Rectal smooth muscle tissue (tissue), 1 donor: ENCODE results near the gene PPP1R12B.
"Not testable (repeated sequence)": the region's sequence is repeated elsewhere in the genome, so short reads cannot be mapped to it uniquely, and the experiment has no call there.

Experiments
- H3K27ac ChIP-seq: one replicate; pipeline ENCODE4 v1.7.0; 2013; ENCODE audit warnings: low read depth, low read length, inconsistent platforms
- H3K27me3 ChIP-seq: one replicate; pipeline ENCODE4 v1.7.0; 2013; ENCODE audit warnings: low read length; ENCODE audit not compliant: control insufficient read depth, insufficient read depth
- H3K36me3 ChIP-seq: one replicate; pipeline ENCODE4 v1.7.0; 2013; ENCODE audit warnings: low read length; ENCODE audit not compliant: control insufficient read depth, insufficient read depth
- H3K4me1 ChIP-seq: one replicate; pipeline ENCODE4 v1.7.0; 2013; ENCODE audit warnings: low read length; ENCODE audit not compliant: control insufficient read depth, insufficient read depth
- H3K4me3 ChIP-seq: one replicate; pipeline ENCODE4 v1.7.0; 2013; ENCODE audit warnings: low read length
- H3K9ac ChIP-seq: one replicate; pipeline ENCODE4 v1.7.0; 2013; ENCODE audit warnings: low read length

The PPP1R12B gene

GRCh38 chr1:202521886-202522285 is 173.4 kb downstream of the PPP1R12B start:
- peaks cover 11% of the 10 kb centered on the region for H3K4me1 ChIP-seq

DNA sequence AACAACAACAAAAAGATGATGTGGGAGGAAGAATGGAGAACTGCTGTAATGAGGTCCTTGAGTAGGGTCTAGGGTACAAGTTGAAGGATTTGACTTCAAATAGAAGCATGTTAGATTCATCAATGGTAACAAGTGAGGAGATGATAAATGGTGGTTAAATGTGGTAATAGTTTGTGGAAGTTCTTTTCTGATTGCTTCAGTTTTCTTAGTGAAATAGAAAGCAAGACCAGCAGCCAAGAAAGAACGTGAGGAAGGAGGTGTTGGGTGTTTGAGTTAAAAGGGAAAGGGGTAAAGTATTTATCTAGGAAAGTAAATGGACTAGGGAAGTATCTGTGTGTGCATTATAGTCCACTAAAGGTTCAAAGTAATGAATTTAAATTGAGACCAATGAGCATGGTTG is 177.6 kb downstream of the PPP1R12B start:
- H3K36me3 ChIP-seq, H3K4me1 ChIP-seq, H3K9ac ChIP-seq, H3K27ac ChIP-seq, H3K27me3 ChIP-seq, H3K4me3 ChIP-seq: not testable (repeated sequence)

More at GRCh38 chr1:202521886-202522285, 173.4 kb downstream of the PPP1R12B start:
- H3K27ac ChIP-seq: no peak overlapping the region
- H3K9ac ChIP-seq: no peak overlapping the region
- H3K27me3 ChIP-seq: no peaks in the 10 kb centered on the region
- H3K4me3 ChIP-seq: no peak overlapping the region
- no peaks in the 10 kb centered on the region for H3K36me3 ChIP-seq

- H3K9ac ChIP-seq: not testable (repeated sequence)
These were observed 179.7 kb downstream of the PPP1R12B start for GRCh38 chr1:202528096-202528722.

GRCh38 chr1:202530686-202531085 is 182.2 kb downstream of the PPP1R12B start:
- H3K36me3 ChIP-seq, H3K27ac ChIP-seq, H3K9ac ChIP-seq, H3K4me3 ChIP-seq, H3K4me1 ChIP-seq, H3K27me3 ChIP-seq: not testable (repeated sequence)

More at GRCh38 chr1:202528096-202528722, 179.7 kb downstream of the PPP1R12B start:
- H3K27me3 ChIP-seq, H3K36me3 ChIP-seq, H3K4me1 ChIP-seq, H3K27ac ChIP-seq, H3K4me3 ChIP-seq: not testable (repeated sequence)

- no peaks in the 10 kb centered on the region for H3K4me1 ChIP-seq
- no peaks in the 10 kb centered on the region for H3K36me3 ChIP-seq
- no peaks in the 10 kb centered on the region for H3K27me3 ChIP-seq
- no peak overlapping the region for H3K4me3 ChIP-seq
- H3K9ac ChIP-seq: no peak overlapping the region
- H3K27ac ChIP-seq: no peak overlapping the region
These were observed 182.9 kb downstream of the PPP1R12B start for GRCh38 chr1:202531472-202531811.

DNA sequence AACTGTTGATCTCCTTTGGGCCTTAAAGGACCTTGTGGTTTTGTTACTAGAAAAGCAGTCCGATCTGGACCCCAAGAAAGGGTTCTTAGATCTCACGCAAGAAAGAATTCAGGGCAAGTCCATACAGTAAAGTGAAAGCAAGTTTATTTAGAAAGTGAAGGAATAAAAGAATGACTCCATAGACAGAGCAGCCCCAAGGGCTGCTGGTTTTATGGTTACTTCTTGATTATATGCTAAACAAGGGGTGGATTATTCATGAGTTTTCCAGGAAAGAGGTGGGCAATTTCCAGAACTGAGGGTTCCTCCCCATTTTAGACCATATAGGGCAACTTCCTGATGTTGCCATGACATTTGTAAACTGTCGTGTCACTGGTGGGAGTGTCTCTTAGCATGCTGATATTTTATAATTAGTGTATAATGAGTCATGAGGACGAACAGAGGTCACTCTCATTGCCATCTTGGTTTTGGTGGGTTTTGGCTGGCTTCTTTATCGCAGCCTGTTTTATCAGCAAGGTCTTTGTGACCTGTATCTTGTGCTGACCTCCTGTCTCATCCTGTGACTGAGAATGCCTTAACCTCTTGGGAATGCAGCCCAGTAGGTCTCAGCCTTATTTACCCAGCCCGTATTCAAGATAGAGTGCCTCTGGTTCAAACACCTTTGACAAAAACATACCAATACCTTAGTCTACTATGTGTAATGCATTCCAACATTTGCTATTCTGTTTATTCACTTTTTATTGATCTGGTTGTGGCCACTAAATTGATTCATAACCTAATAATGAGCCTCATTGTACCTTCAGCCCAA is 183.5 kb downstream of the PPP1R12B start:
- not testable (repeated sequence) for H3K4me1 ChIP-seq, H3K27ac ChIP-seq, H3K27me3 ChIP-seq, H3K36me3 ChIP-seq, H3K4me3 ChIP-seq, H3K9ac ChIP-seq

DNA sequence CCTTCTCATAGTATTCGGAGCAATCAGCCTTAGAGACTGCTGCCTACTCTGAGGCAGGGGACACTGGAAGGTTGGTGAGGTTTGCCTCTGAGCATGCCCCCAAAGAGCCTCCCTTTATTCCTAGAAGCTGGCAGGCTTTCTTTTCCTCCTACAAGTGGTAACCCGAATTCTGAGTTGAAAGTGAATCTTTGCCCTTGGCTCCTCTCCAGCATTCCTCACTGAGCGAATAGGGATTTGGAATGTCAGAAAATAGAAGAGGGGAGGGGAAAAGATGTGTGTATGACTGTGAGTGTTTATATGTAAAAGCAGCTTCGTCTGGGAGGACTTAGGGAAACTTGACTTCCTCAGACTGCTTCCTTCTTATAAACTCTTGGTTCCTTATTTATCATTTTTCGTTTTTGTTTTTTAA is 190.7 kb downstream of the PPP1R12B start:
- peak overlapping the region; percentile 86 for H3K27ac ChIP-seq
- not testable (repeated sequence) for H3K4me1 ChIP-seq, H3K27me3 ChIP-seq, H3K36me3 ChIP-seq
- H3K4me3 ChIP-seq: peak overlapping the region; percentile 51
- peak overlapping the region; percentile 5 for H3K9ac ChIP-seq

DNA sequence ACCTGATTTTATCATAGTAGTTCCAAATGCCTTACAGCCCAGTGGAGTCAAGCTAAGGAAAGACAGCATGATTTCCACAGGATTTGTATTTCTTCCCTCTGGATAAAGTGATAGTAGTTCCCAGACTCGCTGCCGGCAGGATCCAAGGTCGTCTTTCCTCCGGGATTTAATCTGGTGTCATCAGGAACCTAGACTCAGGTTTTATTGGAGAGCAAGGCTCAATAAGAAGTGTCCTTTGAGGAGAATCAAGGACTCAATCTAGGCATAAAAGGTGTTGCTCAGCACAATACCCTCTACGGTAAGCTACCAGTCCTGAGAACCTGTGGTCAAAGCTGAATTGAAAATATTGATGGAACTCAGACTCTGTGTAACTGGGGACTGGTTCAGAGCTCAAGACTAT is 191.1 kb downstream of the PPP1R12B start:
- H3K27ac ChIP-seq: peak overlapping the region; percentile 86

GRCh38 chr1:202540014-202540413 is 191.5 kb downstream of the PPP1R12B start:
- Histone ChIP-seq H3K27ac (peak overlapping the region; percentile 86), H3K9ac (peak overlapping the region; percentile 5), H3K4me3 (peak overlapping the region; percentile 51), H3K36me3 (no peaks in the 10 kb centered on the region), H3K27me3 (no peaks in the 10 kb centered on the region), H3K4me1 (peaks cover 3% of the 10 kb centered on the region)

More for the DNA sequence above, 191.1 kb downstream of the PPP1R12B start:
- Histone ChIP-seq H3K4me3 (peak overlapping the region; percentile 51), H3K9ac (peak overlapping the region; percentile 5)
- H3K4me1 ChIP-seq, H3K27me3 ChIP-seq, H3K36me3 ChIP-seq: not testable (repeated sequence)

- Histone ChIP-seq H3K9ac (no peak overlapping the region), H3K36me3 (no peaks in the 10 kb centered on the region), H3K4me1 (peaks cover 3% of the 10 kb centered on the region), H3K27me3 (no peaks in the 10 kb centered on the region), H3K4me3 (peak overlapping the region; percentile 51), H3K27ac (peak overlapping the region; percentile 86)
These were observed 191.9 kb downstream of the PPP1R12B start for GRCh38 chr1:202540448-202540847.

DNA sequence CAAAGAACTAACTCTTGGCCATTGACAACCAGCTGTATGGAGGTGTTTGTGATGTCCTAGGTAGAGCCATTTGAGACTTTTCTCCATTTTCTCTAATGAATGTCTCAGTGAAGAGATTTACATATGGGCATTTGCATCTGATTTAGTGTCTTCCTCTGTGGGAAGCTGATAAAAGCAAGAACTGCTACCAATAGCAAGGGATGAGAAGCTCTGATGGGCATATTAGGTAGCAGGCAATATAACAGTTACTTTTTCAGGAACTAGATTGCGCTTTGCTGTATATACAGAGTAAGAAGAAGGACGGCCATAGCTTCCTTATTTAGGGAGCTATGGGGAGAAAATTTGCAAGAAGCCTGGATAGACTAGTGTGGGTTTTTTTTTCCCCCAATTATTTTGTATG is 192.4 kb downstream of the PPP1R12B start:
- peak overlapping the region; percentile 51 for H3K4me3 ChIP-seq
- not testable (repeated sequence) for H3K4me1 ChIP-seq, H3K27me3 ChIP-seq, H3K9ac ChIP-seq, H3K36me3 ChIP-seq
- H3K27ac ChIP-seq: peak overlapping the region; percentile 86

DNA sequence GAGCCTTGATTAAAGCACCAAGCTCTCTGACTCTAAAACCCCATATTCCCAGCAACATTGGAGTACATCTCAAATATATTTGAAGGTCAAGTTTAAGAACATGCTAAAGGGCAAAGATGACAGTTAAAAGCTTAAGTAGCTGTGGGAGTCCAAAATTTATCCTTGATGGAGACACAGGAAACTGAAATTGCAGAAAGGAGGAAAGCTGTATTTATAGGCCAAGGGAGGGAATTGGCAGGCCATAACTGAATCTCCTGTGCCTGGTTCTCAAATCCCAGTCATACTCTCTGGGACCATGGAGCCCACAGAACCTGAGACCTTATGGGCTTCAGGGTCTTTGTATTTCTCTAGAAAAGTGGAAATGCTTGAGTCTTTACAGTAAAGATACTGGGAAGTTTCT is 193.9 kb downstream of the PPP1R12B start:
- H3K4me3 ChIP-seq: peak overlapping the region; percentile 24
- H3K4me1 ChIP-seq, H3K9ac ChIP-seq, H3K36me3 ChIP-seq, H3K27me3 ChIP-seq: not testable (repeated sequence)
- H3K27ac ChIP-seq: peak overlapping the region; percentile 86

DNA sequence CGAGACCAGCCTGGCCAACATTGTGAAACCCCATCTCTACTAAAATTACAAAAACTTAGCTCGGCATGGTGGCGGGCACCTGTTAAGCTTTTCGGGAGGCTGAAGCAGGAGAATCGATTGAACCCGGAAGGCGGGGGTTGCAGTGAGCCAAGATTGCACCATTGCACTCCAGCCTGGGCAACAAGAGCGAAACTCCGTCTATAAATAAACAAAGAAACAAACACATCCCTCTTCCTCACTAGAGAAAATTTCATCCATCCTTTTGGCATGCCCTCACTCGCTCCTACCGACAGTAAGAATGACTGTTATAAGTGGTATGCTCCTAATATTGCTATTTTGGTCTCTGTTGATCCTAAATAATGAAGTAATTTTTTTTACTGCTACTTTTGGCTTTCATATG is 195.0 kb downstream of the PPP1R12B start:
- H3K36me3 ChIP-seq, H3K4me1 ChIP-seq, H3K27me3 ChIP-seq, H3K9ac ChIP-seq: not testable (repeated sequence)
- Histone ChIP-seq H3K27ac (peak overlapping the region; percentile 86), H3K4me3 (peak overlapping the region; percentile 50)
